ENCODE results near the gene CYTH1.
"Not testable (repeated sequence)": the region's sequence is repeated elsewhere in the genome, so short reads cannot be mapped to it uniquely, and the experiment has no call there.

CYTH1 gene

DNA sequence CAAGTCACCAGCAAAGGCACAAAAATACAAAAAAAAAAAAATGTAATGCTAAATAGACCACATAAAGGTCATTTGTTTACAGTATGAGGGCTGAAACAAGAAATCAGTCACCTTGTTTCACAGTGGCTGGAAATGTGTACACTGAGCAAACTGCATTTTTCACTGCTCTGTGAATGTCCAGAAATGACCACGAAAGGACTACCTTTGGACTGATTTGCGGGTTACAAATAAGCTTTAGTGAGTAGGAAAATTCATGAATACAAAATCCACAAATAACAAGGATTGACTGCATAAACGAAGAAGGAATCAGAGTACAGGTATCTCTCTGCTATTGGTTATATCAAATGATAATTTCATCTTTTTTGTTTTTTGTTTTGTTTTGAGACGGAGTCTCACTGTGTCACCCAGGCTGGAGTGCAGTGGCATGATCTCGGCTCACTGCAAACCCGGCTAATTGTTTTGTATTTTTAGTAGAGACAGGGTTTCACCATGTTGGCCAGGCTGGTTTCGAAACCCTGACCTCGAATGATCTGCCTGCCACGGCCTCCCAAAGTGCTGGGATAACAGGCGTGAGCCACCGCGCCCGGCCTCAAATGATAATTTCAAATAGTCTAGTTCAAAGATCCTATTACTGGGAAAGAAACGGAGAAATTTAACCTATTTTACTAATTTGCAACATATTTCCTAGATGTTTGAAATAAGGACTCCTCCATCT, 30.5 kb downstream of the CYTH1 start:
- no peak for DNase-seq (ENCODE audit: low read depth)
- H3K4me3 ChIP-seq (replicated peaks; ENCODE audit: low read depth, low read length), result no peak overlapping the region
- TF ChIP-seq, protein P1, sequence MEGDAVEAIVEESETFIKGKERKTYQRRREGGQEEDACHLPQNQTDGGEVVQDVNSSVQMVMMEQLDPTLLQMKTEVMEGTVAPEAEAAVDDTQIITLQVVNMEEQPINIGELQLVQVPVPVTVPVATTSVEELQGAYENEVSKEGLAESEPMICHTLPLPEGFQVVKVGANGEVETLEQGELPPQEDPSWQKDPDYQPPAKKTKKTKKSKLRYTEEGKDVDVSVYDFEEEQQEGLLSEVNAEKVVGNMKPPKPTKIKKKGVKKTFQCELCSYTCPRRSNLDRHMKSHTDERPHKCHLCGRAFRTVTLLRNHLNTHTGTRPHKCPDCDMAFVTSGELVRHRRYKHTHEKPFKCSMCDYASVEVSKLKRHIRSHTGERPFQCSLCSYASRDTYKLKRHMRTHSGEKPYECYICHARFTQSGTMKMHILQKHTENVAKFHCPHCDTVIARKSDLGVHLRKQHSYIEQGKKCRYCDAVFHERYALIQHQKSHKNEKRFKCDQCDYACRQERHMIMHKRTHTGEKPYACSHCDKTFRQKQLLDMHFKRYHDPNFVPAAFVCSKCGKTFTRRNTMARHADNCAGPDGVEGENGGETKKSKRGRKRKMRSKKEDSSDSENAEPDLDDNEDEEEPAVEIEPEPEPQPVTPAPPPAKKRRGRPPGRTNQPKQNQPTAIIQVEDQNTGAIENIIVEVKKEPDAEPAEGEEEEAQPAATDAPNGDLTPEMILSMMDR (IDR thresholded peaks at IDR 0.05; ENCODE audit: low read length, missing control alignments), result no peak

DNA sequence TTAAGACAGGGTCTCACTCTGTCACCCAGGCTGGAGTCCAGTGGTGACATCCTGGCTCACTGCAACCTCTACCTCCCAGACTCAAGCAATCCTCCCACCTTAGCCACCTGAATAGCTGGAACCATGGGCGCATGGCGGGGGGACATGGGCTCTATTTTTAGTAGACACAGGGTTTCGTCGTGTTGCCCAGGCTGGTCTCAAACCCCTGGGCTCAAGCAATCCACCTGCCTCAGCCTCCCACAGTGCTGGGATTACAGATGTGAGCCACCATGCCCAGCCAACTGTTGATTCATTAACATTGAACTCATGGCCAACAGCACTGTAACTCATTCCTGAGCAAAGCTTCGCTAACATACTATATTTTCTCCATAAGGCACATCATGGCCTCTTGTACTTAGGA, 31.1 kb downstream of the CYTH1 start:
- not testable (repeated sequence) for H3K4me3 ChIP-seq (replicated peaks; ENCODE audit: low read depth, low read length); DNase-seq (ENCODE audit: low read depth)

DNA sequence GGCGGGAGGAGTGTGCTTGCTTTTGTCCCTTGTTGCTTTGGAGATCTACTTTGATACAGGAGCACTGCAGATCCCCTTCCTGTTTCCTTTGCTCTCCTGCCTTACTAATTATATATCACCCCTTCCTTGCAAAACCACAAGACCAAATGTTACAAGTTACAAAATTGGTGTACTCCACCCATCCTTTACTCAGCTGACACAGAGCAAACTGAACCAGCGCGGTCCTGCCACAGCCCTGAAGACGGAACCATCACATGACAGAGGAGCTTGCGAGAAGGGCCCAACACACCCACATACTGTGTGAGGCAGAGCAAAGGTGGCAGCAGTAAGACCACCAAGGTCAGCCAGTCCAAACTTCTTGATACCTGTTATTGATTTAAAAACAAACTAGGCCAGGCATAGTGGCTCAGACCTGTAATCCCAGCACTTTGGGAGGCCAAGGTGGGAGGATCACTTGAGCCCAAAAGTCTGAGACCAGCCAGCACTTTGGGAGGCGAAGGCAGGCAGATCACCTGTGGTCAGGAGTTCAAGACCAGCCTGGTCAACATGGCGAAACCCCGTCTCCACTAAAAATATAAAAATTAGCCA, 33.2 kb downstream of the CYTH1 start:
- TF ChIP-seq, protein P1 (IDR thresholded peaks at IDR 0.05; ENCODE audit: low read length, missing control alignments), result no peak
- DNase-seq (ENCODE audit: low read depth), result peak; percentile 45
- H3K4me3 ChIP-seq (replicated peaks; ENCODE audit: low read depth, low read length), result no peak overlapping the region

DNA sequence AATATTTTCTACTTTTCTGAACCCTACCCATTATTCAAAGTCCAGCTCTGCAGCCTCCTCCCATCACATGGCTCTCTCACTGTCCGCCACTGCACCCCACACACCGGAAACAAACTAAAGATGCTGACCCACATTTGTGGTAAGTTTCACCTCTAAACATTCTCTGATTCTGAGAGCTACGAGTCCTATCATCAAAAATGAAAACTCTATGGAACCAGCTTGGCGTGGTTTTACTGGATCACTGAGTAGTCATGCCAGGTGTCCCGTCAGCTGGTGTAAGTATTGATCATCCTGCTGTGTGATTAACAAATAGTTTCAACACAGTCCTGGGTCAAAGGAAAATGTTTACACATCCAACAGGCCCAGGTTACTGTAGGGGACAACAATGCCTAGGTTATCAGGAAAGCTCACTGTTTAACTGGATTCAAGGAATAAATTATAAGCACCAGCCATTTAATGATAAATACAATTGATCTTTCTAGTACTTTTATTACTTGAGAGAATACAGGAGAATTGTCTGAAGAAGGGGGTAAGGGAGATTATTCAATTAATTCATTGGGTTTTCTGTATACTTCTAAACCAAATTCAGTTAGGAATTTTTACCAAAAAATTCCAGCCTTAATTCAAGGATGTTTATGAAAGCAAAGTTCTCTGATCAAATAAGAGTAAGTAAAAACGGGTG, 33.9 kb downstream of the CYTH1 start:
- DNase-seq (ENCODE audit: low read depth), result no peak
- H3K4me3 ChIP-seq (replicated peaks; ENCODE audit: low read depth, low read length), result no peak overlapping the region
- TF ChIP-seq, protein P1 (IDR thresholded peaks at IDR 0.05; ENCODE audit: low read length, missing control alignments), result no peak

DNA sequence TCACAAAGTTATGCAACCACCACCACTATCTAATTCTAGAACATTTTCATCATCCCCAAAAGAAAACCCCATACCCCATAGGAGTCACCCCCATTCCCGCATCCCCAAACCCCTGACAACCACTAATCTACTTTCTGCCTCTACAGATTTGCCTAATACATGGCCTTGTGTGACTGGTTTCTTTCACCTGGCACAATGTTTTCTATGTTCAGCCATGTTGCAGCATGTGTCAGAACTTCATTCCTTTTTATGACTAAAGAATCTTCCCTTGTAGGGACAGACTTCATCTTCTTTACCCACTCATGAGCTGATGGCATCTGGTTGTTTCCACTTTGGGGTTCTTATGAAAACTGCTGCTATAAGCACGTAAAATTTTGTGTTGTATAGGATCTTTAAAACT, 34.6 kb downstream of the CYTH1 start:
- DNase-seq (ENCODE audit: low read depth), result no peak
- no peak overlapping the region for H3K4me3 ChIP-seq (replicated peaks; ENCODE audit: low read depth, low read length)
- TF ChIP-seq, protein P1 (IDR thresholded peaks at IDR 0.05; ENCODE audit: low read length, missing control alignments), result no peak

DNA sequence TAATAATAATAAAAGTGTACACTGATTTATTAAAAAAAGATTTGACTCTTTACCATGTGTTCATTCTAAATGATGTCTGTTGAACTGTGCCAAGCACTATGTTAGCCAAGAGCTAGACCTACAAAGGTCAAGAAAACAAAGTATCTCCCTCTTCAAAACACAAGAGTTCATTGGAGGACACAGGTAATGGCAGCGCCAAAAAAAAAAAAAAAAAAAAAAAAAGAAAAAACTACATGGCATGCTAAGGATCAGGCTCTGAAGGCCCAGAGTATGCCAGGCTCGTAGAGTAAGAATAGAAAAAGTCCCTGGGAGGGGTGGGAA, 35.2 kb downstream of the CYTH1 start:
- H3K4me3 ChIP-seq (replicated peaks; ENCODE audit: low read depth, low read length), result no peak overlapping the region
- DNase-seq (ENCODE audit: low read depth), result no peak
- TF ChIP-seq, protein P1 (IDR thresholded peaks at IDR 0.05; ENCODE audit: low read length, missing control alignments), result no peak

DNA sequence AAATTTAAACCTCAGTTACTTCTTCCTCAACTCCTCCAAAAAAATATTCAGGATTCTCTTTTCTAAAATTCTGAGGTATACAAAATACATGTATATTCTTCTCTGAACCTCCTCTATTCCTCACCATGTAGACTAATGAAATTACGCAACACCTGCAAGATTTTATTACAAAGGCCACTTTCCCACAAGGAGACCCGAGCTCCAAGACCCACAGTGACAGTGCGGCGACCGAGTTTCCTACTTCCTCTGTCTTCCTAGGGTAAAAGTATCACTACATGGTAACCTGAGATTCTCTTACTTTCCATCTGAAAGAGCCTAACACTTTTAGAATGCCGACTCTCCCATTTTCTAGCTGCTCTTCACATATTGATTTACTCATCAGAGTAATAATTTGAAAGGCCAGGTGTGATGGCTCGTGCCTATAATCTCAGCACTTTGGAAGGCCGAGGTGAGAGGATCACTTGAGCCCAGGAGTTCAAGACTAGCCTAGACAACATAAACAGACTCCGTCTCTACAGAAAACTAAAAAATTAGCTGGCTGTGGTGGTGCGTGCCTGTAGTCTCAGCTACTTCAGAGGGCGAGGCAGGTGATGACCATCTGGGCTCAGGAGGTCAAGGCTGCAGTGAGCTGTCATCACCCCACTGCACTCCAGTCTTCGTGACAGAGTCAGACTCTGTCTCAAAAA, 35.7 kb downstream of the CYTH1 start:
- TF ChIP-seq, protein P1 (IDR thresholded peaks at IDR 0.05; ENCODE audit: low read length, missing control alignments), result no peak
- DNase-seq (ENCODE audit: low read depth), result no peak
- H3K4me3 ChIP-seq (replicated peaks; ENCODE audit: low read depth, low read length), result no peak overlapping the region

Measured in fibroblast of pulmonary artery (primary cell).